H9 (cell line): ENCODE data around the gene TEAD1. TPM values are rescaled to one million over a fixed set of nuclear protein-coding genes. Genes with fewer than 3 reads are reported as not detected.

Experiments
- DNase-seq: peaks from one replicate; pipeline ENCODE4 v3.0.0-alpha.2; 2017
- H2AFZ ChIP-seq: one replicate; pipeline ENCODE4 v1.6.1; 2013; ENCODE audit warnings: mild to moderate bottlenecking, low read length, control low read depth, moderate library complexity
- H2AK5ac ChIP-seq: 2 replicates; pipeline ENCODE4 v1.6.1; 2013; ENCODE audit warnings: low read length, control low read depth, mixed read lengths; ENCODE audit not compliant: insufficient read length
- H2BK120ac ChIP-seq: one replicate; pipeline ENCODE4 v1.6.1; 2013; ENCODE audit warnings: low read depth, mild to moderate bottlenecking, low read length, control low read depth, inconsistent platforms; ENCODE audit not compliant: poor library complexity, severe bottlenecking
- H2BK12ac ChIP-seq: 2 replicates; pipeline ENCODE4 v1.6.1; 2013; ENCODE audit warnings: low read length, control low read depth, mixed read lengths, low read depth; ENCODE audit not compliant: insufficient read length
- H2BK15ac ChIP-seq: 2 replicates; pipeline ENCODE4 v1.6.1; 2013; ENCODE audit warnings: low read depth, low read length, control low read depth
- H2BK20ac ChIP-seq: one replicate; pipeline ENCODE4 v1.6.1; 2013; ENCODE audit warnings: low read depth, mild to moderate bottlenecking, low read length, control low read depth, inconsistent platforms; ENCODE audit not compliant: poor library complexity, severe bottlenecking
- H2BK5ac ChIP-seq: 2 replicates; pipeline ENCODE4 v1.6.1; 2013; ENCODE audit warnings: low read length, control low read depth, mixed read lengths; ENCODE audit not compliant: insufficient read length
- H3K14ac ChIP-seq: 2 replicates; pipeline ENCODE4 v1.6.1; 2013; ENCODE audit warnings: low read length, control low read depth; ENCODE audit not compliant: insufficient read depth
- H3K18ac ChIP-seq: 2 replicates; pipeline ENCODE4 v1.6.1; 2013; ENCODE audit warnings: low read depth, mild to moderate bottlenecking, mixed read lengths, low read length, control low read depth; ENCODE audit not compliant: insufficient read length
- H3K23ac ChIP-seq: 2 replicates; pipeline ENCODE4 v1.6.1; 2013; ENCODE audit warnings: low read length, control low read depth, mixed read lengths, low read depth; ENCODE audit not compliant: insufficient read length
- H3K23me2 ChIP-seq: 2 replicates; pipeline ENCODE4 v1.6.1; 2013; ENCODE audit warnings: low read depth, mild to moderate bottlenecking, mixed read lengths, low read length, control low read depth; ENCODE audit not compliant: insufficient read length, poor library complexity, severe bottlenecking
- H3K27ac ChIP-seq: 2 replicates; pipeline ENCODE4 v1.5.1; 2013; ENCODE audit warnings: low read length, control low read depth, mixed read lengths, low read depth; ENCODE audit not compliant: insufficient read length
- H3K27me3 ChIP-seq: 2 replicates; pipeline ENCODE4 v1.6.1; 2013; ENCODE audit warnings: low read length, control low read depth, inconsistent platforms; ENCODE audit not compliant: insufficient read depth
- H3K4ac ChIP-seq: 2 replicates; pipeline ENCODE4 v1.6.1; 2013; ENCODE audit warnings: low read depth, mild to moderate bottlenecking, control low read depth, inconsistent platforms, low read length, moderate library complexity
- H3K4me1 ChIP-seq: 2 replicates; pipeline ENCODE4 v1.6.1; 2013; ENCODE audit warnings: low read length, control low read depth, inconsistent platforms; ENCODE audit not compliant: insufficient read depth
- H3K4me2 ChIP-seq: 2 replicates; pipeline ENCODE4 v1.6.1; 2013; ENCODE audit warnings: low read length, control low read depth, mixed read lengths; ENCODE audit not compliant: insufficient read length, insufficient read depth
- H3K56ac ChIP-seq: 2 replicates; pipeline ENCODE4 v1.6.1; 2013; ENCODE audit warnings: low read depth, mild to moderate bottlenecking, mixed read lengths, low read length, control low read depth; ENCODE audit not compliant: insufficient read length
- H3K79me1 ChIP-seq: 2 replicates; pipeline ENCODE4 v1.6.1; 2013; ENCODE audit warnings: low read depth, mild to moderate bottlenecking, moderate library complexity, low read length, control low read depth, inconsistent platforms; ENCODE audit not compliant: insufficient read depth, poor library complexity, severe bottlenecking
- H3K79me2 ChIP-seq: 2 replicates; pipeline ENCODE4 v1.6.1; 2013; ENCODE audit warnings: low read length, control low read depth, inconsistent platforms; ENCODE audit not compliant: insufficient read depth
- H3K9ac ChIP-seq: 2 replicates; pipeline ENCODE4 v1.6.1; 2013; ENCODE audit warnings: low read length, control low read depth, mixed read lengths; ENCODE audit not compliant: insufficient read length; ENCODE audit errors: extremely low read depth
- H3K9me3 ChIP-seq: one replicate; pipeline ENCODE4 v1.6.1; 2013; ENCODE audit warnings: low read depth, low read length, inconsistent platforms; ENCODE audit not compliant: control insufficient read depth
- H3T11ph ChIP-seq: one replicate; pipeline ENCODE4 v1.6.1; 2013; ENCODE audit warnings: mild to moderate bottlenecking, low read length, control low read depth, inconsistent platforms
- H4K20me1 ChIP-seq: one replicate; pipeline ENCODE4 v1.6.1; 2013; ENCODE audit not compliant: control insufficient read depth, insufficient read length, insufficient read depth
- H4K5ac ChIP-seq: 2 replicates; pipeline ENCODE4 v1.6.1; 2013; ENCODE audit warnings: low read depth, mild to moderate bottlenecking, mixed read lengths, low read length, control low read depth; ENCODE audit not compliant: insufficient read length
- H4K8ac ChIP-seq: replicated peaks from 2 replicates; pipeline ENCODE4 v1.6.1; 2013; ENCODE audit warnings: low read length, control low read depth, mixed read lengths, low read depth; ENCODE audit not compliant: insufficient read length
- H4K91ac ChIP-seq: 2 replicates; pipeline ENCODE4 v1.6.1; 2013; ENCODE audit warnings: low read depth, mild to moderate bottlenecking, moderate library complexity, mixed read lengths, low read length, control low read depth; ENCODE audit not compliant: insufficient read length
- H3K27ac Mint-ChIP-seq, 3 experiments: 2 replicates in 2 of 3; 3 replicates in 1 of 3; pipeline ENCODE4 v1.8.0; 2020 to 2021; ENCODE audit warnings: mixed read lengths in 3 of 3, mild to moderate bottlenecking in 1 of 3, moderate library complexity in 1 of 3
- H3K27me3 Mint-ChIP-seq: 2 replicates; pipeline ENCODE4 v1.8.0; 2021; ENCODE audit warnings: low read depth, mild to moderate bottlenecking, moderate library complexity, mixed read lengths
- H3K36me3 Mint-ChIP-seq, 3 experiments: 2 replicates in 2 of 3; 3 replicates in 1 of 3; pipeline ENCODE4 v1.8.0; 2020 to 2021; ENCODE audit warnings: low read depth in 3 of 3, mixed read lengths in 3 of 3; ENCODE audit not compliant: insufficient read depth in 1 of 3
- H3K4me1 Mint-ChIP-seq, 2 experiments: 2 replicates each; pipeline ENCODE4 v1.8.0; 2020; ENCODE audit warnings: mixed read lengths in 2 of 2
- H3K4me3 Mint-ChIP-seq, 2 experiments: 2 replicates in 1 of 2; 3 replicates in 1 of 2; pipeline ENCODE4 v1.8.0; 2020 to 2021; ENCODE audit warnings: mild to moderate bottlenecking in 2 of 2, mixed read lengths in 2 of 2, moderate library complexity in 1 of 2
- H3K9me3 Mint-ChIP-seq, 2 experiments: 2 replicates in 1 of 2; 3 replicates in 1 of 2; pipeline ENCODE4 v1.8.0; 2020; ENCODE audit warnings: mild to moderate bottlenecking in 2 of 2, mixed read lengths in 2 of 2, moderate library complexity in 1 of 2
- CTCF ChIP-seq: fragments of 200-600 bp; sonication (generic); conservative IDR thresholded peaks from 3 replicates; pipeline ENCODE4 v1.8.0; 2021; ENCODE audit warnings: antibody characterized with exemption, mild to moderate bottlenecking
- WGBS: extraction: QIAGEN DNeasy Blood & Tissue Kit; methylation state at CpG from one replicate; pipeline ENCODE4 v1.1.7; 2013; ENCODE audit warnings: missing lambda C conversion rate, low lambda C conversion rate, mixed read lengths; ENCODE audit not compliant: insufficient read length; ENCODE audit errors: extremely low coverage; 5-methylcytosine and 5-hydroxymethylcytosine counted together
- total RNA-seq: library from RNA; stranded (reverse); gene quantifications from 2 replicates; pipeline ENCODE4 v1.2.1, GENCODE V29; 2021

TEAD1 gene
- total RNA-seq, 1 experiment from 2014 or later = 75.1 TPM

DNA sequence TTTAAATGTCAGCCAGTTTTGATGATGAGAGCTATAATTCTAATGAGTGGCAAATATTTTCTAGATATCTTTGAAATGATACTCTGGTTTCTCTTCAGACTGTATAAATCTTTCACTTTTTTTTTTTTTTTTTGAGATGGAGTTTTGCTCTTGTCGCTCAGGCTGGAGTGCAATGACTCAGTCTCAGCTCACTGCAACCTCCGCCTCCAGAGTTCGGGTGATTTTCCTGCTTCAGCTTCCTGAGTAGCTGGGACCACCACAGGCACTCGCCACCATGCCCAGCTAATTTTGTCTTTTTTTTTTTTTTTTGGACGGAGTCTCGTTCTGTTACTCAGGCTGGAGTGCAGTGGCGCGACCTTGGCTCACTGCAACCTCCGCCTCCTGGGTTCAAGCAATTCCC lies 113.6 kb downstream of the TEAD1 start:
- H3K14ac ChIP-seq = no peak overlapping the region
- H3K36me3 Mint-ChIP-seq = peaks cover 0 to 2% (median 0%) of the 10 kb centered on the region in 3 experiments; a peak in 5 of 7 replicates
- H3K27ac Mint-ChIP-seq = peak overlapping the region in 1 of 3 experiments; percentile 29; a peak in 1 of 7 replicates
- no peaks in the 10 kb centered on the region for H3K27me3 ChIP-seq
- no peaks in the 10 kb centered on the region for H3K9me3 Mint-ChIP-seq
- H3K4me2 ChIP-seq = no peak overlapping the region
- no peak overlapping the region for H4K91ac ChIP-seq
- no peak overlapping the region for H2BK15ac ChIP-seq
- H2BK20ac ChIP-seq = no peak overlapping the region
- H4K20me1 ChIP-seq = no peaks in the 10 kb centered on the region
- no peak for DNase-seq
- H3K23ac ChIP-seq = no peak overlapping the region
- no CpG with 5 or more reads among the region's 9 CpGs for WGBS
- H2BK12ac ChIP-seq = no peak overlapping the region
- no peak overlapping the region for H3K56ac ChIP-seq
- H2AFZ ChIP-seq = no peak overlapping the region
- no peak overlapping the region for H3K4me3 Mint-ChIP-seq
- H4K8ac ChIP-seq = no peak overlapping the region
- TF ChIP-seq CTCF = no peak
- H4K5ac ChIP-seq = no peak overlapping the region
- H3K23me2 ChIP-seq = no peaks in the 10 kb centered on the region
- H2BK120ac ChIP-seq = no peak overlapping the region
- H3K79me1 ChIP-seq = peaks cover 6% of the 10 kb centered on the region
- H3T11ph ChIP-seq = no peak overlapping the region
- no peak overlapping the region for H2AK5ac ChIP-seq
- H3K27me3 Mint-ChIP-seq = no peaks in the 10 kb centered on the region
- peaks cover 12% of the 10 kb centered on the region; the same call in 1 of the 2 replicates for H3K4me1 ChIP-seq
- no peak overlapping the region for H3K27ac ChIP-seq
- peaks cover 53 to 55% of the 10 kb centered on the region in 2 experiments for H3K4me1 Mint-ChIP-seq
- no peak overlapping the region for H2BK5ac ChIP-seq
- H3K79me2 ChIP-seq = peaks cover 2% of the 10 kb centered on the region; the same call in 1 of the 2 replicates
- no peak overlapping the region for H3K4ac ChIP-seq
- H3K9me3 ChIP-seq = no peaks in the 10 kb centered on the region
- H3K18ac ChIP-seq = no peak overlapping the region
- H3K9ac ChIP-seq = no peak overlapping the region
